Inflammatory macrophage (primary cell): Measurements from ENCODE around the gene TBC1D22A.
A peak's percentile ranks its signal among the peaks of the same experiment; 100 is the strongest.
"Not testable (repeated sequence)": the region's sequence is repeated elsewhere in the genome, so short reads cannot be mapped to it uniquely, and the experiment has no call there.

Experiments
- DNase-seq, 2 donors: peaks; one replicate each; pipeline ENCODE4 v3.0.0-alpha.2; 2020 to 2022
- total RNA-seq, 18 experiments: gene quantifications; one replicate each; lab custom pipeline; 2026; ENCODE audit warnings: mixed read lengths in 6 of 18, inconsistent platforms in 2 of 18; lab: John Stamatoyannopoulos, UW

Gene TBC1D22A
- total RNA-seq, result 14.1 to 56.8 (median 41.2) reads per million in 18 experiments

DNA sequence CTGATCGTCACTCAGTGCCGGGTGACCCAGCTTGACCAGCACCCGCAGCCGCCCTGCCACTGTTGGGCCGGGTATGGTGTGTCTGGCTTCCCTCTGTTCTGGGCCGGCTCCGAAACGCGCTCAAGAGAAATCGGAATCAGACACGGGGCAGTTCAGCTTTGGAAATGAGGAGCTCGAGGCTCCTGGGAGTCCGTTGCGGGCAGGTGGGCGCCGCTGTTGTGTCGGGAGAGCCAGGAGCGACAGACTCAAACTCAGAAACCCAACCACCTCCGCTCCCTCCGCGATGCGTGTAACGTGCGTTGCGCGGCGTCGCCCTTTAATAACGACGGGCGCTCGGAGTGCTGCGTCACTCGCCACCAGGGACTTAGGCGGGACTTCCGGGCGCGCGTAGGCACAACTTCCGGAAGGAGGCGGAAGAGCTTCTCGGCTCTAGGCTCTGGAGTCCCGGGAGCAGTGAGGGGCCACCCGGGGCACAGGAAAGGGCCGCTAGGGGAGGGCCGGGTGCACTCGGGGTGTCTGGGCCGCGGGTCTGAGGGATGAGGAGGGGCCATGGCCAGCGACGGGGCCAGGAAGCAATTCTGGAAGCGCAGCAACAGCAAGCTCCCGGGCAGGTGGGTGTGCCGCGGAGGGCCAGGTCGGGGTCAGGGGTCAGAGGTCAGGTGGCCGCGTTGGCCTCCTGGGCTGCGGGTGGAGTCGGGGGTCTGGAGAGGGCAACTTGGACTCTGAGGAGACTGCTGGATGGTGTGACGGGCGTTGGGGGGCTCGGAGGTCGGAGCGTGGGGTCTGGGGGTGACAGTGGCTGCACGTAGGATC lies at the start of gene TBC1D22A:
Gene TBC1D22A (plus strand): TSS at position 413 of the 813 bp plus-strand sequence. CDS start 137 bp downstream, at position 550.
- peak; percentile 96 to 97 for DNase-seq

- no peak for DNase-seq
Measured at GRCh38 chr22:46714550-46714949, 47.9 kb upstream of the TBC1D22A start.

GRCh38 chr22:46719921-46720320 lies 42.5 kb upstream of the TBC1D22A start:
- no peak for DNase-seq

DNA sequence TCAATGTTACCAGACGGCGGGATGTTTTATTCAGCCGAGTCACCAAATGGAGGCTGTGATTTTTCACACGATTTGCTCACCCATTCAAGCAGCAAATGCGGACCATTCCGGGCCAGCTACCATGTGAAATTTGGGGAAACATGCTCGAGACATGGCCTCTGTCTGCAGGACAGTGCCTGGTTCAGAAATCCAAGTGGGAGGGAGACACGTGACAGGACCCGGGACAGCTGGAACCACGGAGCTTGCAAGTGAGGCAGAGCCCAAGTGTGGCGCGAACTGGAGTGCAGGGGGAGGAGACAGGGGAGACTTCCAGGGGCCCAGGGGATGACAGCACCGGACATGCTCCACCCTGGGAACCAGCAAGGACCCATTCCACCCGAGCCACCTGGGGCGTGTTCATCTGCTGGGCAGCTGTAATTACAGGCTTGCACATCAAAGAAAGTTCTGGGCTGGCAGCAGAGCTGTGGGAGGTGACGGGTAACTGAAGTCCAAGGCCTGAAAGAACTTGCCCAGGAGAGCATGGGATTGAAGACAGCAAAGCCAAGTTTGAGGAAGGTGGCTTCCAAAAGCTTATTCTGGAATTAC lies 40.9 kb upstream of the TBC1D22A start:
- no peak for DNase-seq

DNA sequence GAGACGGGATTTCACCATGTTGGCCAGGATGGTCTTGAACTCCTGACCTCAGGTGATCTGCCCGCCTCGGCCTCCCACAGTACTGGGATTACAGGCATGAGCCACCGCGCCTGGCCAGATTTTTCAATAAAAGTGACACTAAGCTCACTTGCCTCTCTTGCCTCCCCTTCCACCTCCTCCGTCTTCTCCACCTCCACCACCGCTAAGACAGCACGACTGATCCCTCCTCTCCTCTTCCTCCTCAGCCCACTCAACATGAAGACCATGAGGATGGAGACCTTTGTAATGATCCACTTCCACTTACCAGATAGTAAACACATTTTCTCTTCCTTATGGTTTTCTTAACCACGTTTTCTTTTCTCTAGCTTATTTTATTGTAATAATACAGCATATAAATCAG lies 38.6 kb upstream of the TBC1D22A start:
- no peak for DNase-seq

DNA sequence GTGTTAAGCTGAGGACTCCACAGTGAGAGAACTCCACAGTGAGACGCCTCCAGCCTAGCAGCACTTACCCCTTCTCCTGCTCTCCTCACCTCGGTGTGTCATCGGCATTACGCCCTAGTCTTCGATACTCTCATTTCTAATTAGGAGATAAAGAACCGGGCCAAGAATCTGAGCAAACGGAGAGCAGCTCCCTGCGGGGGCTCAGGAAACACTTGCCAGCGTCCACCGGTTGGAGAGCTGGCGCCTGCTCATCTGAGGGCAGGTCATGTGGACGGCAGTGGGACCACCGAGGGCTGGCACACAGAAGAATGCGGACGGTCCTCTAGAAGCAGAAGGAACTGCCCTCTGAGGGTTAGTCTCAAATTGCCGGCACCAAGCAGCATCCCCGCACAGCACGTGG lies 37.4 kb upstream of the TBC1D22A start:
- no peak for DNase-seq

DNA sequence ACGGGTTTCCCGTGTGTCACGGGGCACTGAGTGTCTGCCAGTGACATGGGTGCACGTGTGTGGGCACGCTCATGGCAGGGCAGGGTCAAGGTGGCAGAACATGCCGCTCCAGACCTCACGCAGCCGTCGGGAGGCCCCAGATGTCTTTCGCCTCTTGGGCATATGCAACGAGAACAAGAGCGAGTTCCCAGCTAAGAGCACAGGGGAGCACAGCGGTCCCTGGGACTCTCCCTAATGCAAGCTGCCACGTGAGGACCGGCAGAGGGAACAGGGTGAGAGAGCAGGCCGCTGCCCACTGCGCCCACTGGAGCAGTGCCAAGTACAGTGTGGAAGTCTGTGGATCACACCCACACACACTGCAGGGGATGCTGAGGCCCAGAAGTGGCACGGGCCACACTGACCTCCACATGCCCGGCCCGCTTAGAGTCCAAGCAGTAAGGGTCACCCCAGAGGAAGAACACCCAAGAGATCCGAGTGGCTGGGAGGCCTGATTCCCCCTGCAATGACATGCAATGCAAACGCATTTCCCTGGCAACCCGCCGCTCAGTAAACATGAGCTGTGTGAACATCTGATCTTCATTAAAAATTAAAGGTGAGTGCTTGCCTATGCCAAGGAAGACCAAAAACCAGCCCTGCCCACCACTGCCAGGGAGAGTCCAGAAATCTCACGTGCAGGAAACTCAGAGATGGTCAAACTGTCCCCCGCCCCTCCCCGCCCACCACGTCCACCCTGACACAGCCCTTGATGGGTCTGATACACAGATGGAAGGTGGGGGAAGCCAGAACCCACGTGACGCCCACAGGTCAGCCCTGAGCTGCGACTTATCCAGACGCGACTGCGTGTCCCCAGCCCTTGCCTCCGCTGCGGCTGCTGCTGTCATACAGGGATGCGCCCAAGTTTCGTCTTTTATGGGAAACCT lies 36.1 kb upstream of the TBC1D22A start:
- DNase-seq, result no peak

- no peak for DNase-seq
Measured at GRCh38 chr22:46726986-46727317, 35.5 kb upstream of the TBC1D22A start.

- no peak for DNase-seq
Measured at GRCh38 chr22:46727813-46728364, 34.6 kb upstream of the TBC1D22A start.

- no peak for DNase-seq
Measured at GRCh38 chr22:46728470-46728869, 34.0 kb upstream of the TBC1D22A start.

GRCh38 chr22:46730568-46731245 lies 31.7 kb upstream of the TBC1D22A start:
- DNase-seq, result no peak

GRCh38 chr22:46731246-46732040 lies 31.0 kb upstream of the TBC1D22A start:
- DNase-seq, result no peak

GRCh38 chr22:46732041-46732379 lies 30.4 kb upstream of the TBC1D22A start:
- no peak for DNase-seq

DNA sequence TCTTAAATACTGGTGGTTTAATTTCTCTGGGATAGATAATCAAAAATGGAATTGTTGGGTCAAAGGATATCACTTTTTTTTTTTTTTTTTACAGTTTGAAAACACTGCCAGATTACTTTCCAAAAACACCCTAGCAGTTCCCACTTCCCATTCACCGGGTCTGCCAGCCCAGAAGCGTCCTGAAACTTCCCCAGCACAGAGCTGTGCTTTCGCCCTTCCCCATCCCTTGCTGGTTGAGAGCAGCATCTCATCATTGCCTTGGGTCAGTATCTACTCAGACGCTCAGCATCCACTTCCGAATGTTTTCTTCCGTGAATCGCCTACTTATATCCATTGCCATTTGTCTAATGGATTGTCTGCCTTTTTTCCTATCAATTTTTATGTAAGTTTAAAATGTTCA lies 29.9 kb upstream of the TBC1D22A start:
- DNase-seq, result peak in 1 of 2 donors; percentile 37

GRCh38 chr22:46734213-46734722 lies 28.2 kb upstream of the TBC1D22A start:
- not testable (repeated sequence) for DNase-seq

DNA sequence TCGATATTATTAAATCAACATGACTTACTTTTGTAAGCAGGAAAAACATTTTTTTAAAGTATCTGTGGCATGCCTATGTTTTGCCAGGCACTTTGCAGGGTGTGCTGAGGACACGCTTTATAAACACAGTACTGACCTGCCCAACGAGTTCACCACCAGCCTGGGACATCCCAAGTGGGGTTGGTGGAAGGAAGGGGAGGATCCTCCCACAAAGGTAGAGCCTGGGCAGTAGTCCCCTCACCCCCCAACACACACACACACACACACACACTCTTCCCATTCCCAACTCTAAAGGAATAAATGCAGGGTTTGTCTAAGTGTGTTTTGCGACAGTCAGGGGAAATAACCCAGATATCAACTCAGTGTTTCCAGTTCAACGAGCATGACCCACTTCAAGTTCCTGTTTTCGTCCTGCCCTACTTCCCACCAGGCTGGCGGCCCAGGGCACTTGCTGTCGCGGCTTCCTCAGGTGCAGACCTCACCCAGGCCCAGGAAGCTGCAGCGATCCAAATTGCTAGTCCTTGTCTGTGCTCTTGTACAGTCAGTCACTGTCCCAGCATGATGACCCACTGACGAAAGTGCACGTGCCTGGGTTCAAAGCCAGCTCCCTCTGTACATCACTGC lies 27.5 kb upstream of the TBC1D22A start:
- DNase-seq, result peak; percentile 49 to 72

DNA sequence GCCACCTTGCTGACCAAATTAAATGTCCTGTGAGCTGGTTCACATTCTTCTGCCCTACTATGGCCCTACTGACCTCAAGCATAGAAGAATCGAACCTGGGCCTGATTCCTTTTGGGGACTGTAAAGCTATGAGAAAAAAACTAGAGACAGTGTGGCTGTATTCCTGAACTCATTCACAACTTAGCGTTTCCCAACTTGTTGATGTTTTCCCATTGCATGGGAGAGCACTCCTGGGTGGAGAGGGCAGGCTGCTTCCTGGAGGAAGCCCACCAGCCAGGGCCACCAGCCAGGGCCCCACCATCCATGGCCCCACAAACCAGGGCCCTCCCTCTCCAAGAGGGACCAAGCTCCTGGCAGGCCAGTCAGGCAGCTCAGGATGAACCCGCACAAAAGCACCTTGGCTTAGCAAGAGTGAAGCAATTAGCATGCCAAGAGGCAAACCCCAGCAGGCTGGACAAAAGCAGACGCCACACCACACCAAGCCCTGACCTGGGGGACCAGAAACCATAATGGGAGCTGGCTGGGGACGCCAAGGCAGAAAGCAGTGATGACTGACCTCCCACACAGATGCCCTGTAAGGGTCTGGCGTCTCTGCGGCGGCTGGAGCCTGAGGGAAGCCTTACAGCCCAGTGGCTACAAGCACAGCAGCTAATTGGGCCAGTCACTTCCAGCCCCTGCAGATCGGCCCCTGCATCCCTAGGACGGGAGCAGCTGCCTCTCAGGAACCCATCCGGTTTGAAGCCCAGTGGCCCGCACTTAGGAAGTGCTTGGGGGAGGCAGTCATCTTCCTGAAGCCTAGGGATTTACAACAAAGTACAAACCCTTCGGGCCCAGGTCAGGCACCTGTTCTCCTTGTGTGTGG lies 26.5 kb upstream of the TBC1D22A start:
- DNase-seq, result no peak

- no peak for DNase-seq
Measured at GRCh38 chr22:46736705-46737104, 25.7 kb upstream of the TBC1D22A start.

GRCh38 chr22:46737105-46737975 lies 25.1 kb upstream of the TBC1D22A start:
- peak; percentile 27 to 46 for DNase-seq
